ENCODE results near the gene PAX6.

DNA sequence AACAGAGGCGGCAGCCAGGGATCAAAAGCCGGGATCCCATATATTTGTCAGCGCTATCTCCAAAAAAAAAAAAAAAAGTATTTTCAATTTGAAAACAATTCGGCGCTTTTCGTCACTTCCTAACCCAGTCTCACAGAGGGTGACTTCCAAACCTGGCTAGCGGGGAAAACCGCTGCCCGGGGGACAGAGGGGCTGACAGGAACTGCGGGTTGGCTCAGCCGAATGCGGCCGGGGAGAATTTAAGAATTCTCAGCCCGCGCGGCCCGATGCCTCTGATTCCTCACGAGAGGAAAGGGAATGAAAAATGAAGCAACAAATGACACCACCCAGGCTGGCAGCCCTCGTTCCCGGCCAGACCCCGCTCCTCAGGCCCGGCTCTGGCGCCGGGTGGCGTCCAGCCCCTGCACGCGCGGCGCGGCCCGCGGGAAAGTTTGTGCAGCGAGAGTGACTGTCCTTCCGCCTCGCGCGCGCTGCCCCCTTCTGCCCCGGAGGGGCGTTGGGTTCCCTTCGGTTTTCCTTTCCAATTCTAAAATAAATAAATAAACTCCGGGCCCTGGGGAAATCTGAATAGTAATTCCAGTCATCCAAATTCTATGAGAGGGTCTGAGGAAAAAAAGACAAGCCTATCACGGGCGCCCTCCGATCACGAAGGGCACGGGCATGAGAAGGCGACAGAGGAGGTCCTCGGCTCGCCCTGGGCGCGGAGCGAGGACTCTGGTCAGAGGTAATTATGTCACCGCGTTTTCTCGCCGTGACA lies 4.8 kb upstream of the PAX6 start:
- TF ChIP-seq GATA2 (IDR thresholded peaks at IDR 0.05; ENCODE audit: low read depth, low read length): no peak
- TF ChIP-seq GATA3 (IDR thresholded peaks at IDR 0.05; ENCODE audit: low read depth, low read length): no peak
